Activated CD8-positive, alpha-beta memory T cell treated with anti-CD3 and anti-CD28 coated beads, Interleukin-2, amount 50 U/mL, for 48 hours (primary cell): ENCODE measurements around the gene FGF8.

ENCODE experiments used
- DNase-seq: peaks from one replicate; pipeline ENCODE4 v3.0.0-alpha.2; 2020

FGF8 gene

GRCh38 chr10:101768791-101769170 lies 7.1 kb downstream of the FGF8 start:
- DNase-seq, result no peak

DNA sequence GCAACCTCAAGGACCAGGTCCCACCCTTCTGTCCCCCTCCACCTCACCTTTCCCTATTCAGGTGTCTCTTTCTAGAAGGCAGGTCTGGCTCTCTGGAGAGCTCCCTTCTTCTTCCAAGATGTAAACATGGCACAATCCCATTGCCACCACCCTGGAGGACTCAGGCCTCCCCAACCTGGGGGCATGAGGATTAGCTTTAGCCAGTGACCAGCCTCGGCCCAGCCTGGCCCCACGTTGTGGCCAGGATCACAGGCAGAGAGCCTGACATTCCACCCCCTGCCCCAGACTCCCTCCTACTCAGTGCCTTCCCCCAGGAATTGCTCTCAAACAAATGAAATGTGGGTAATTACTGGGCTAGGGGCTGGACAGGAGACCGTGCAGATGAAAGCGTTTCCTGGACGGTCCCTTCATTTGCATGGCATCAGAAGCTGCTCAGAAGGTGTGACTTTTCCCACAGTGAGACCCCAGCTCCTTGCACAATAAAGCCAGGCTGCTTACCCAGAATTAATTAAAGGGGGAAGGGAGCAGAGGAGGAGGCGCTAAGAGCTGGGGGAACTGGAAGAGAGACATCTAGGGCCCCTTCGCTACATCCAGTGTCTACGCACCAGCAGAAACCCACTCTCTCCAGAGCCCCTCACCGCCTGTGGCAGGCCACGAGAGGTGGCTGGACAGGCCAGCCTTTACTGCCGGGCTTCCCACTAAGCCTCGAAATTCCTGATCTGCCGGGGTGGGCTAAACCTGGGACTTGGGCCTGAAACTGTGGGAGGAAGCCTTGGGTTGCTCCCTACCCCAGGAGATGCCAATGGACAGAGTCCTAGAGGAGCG lies 7.7 kb downstream of the FGF8 start:
- DNase-seq, result no peak

- DNase-seq, result no peak
Observed at GRCh38 chr10:101767600-101767945, 8.3 kb downstream of the FGF8 start.

GRCh38 chr10:101766753-101767599 lies 8.9 kb downstream of the FGF8 start:
- DNase-seq, result no peak

DNA sequence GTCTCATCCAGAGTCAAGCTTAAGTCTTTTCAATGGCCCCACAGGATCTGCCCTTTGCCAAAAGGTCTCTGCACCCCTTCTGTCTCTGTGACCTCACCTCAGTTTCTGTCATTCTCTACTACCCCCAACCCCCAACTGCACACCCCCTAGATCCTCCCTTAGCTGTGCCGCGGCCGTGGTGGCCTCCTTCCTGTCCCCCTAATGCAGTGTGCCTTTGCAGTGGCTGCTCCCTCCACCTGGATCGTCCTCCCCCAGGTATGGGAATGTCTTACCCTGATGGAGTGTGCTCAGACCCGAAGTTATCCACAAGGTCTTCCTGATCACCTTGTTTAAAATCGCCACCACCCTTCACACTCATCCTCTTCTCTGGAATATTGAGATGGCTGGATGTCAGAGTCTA lies 9.6 kb downstream of the FGF8 start:
- DNase-seq, result no peak

DNA sequence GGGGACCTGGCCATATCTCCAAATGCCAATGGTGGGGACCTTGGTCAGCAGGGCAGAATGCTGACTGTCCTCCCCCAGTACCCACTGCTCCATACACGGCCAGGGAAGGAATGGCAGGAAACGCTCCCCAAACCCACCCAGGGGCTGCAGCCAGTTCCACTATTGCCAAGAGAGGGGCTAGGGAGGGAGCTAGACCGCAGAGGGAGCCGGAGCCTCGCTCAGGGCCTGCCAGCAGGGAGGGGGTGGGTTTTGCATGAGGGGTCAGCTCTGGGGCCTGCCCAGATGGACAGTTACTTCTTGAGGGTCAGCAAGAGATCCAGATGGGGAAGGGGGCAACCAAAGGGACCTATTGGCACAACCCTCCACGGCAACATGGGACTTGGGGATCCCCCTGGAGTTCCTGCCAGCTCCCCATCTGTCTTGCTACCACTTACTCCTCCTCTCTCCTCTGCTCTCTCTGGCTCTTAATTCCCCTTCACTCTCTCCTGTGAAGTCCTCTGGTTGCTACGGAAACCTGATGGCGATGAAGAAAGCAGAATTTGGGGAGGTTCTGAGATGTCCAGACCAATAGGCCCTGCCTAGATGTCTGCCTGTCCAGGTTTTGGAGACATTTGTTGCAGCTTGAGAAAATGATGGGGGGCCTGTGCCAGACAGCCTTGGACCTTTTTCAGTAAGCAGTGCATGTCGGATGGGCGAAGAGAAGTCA lies 12.6 kb downstream of the FGF8 start:
- DNase-seq, result no peak

GRCh38 chr10:101762736-101763135 lies 13.2 kb downstream of the FGF8 start:
- no peak for DNase-seq

GRCh38 chr10:101761226-101761625 lies 14.7 kb downstream of the FGF8 start:
- no peak for DNase-seq

GRCh38 chr10:101760510-101760909 lies 15.4 kb downstream of the FGF8 start:
- no peak for DNase-seq

DNA sequence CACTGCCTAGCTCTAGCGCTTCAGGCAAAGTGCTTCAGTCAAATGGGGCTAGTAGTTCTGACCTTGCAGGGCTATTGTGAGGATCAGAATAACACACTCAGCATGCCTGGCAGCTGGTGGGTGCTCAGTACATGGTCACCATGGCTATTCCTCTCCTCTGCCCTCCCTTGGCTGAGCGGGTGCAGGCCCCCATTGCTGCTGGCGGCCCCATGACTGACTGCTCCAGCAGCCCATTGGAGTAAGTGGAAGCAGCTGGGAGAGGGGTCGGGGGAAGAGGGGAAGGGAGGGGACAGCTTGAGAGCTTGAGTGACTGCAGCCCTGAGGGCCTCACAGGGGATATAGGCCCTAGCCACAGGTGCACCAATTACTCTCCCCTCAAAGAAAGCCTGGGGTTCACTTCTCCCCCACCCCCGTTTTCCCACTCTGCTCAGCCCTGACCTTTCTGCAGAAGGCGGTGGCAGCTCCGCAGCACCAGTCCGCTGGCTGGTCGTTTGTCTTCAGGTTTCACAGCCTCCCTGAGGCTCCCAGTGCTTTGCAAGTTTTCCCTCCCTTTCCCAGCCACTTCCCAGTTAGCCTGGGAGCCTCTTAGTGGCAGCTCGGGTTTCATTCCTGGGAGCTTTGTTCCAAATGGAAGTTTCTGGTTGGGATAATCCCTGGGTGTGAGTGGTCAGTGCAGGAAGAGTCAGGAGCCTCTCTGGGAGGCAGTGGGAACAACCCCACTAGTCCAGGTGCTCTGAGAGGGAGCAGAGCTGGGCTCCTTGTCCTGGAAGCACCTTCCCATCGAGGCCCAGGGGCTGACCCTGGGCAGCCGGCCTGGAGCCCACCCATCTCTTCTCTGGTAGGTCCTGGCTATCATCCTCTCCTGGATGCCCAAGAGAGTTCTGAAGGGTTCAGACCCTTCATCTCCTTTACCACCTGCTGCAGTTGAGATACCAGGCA lies 16.3 kb downstream of the FGF8 start:
- no peak for DNase-seq

- DNase-seq, result no peak
Observed at GRCh38 chr10:101758858-101759257, 17.1 kb downstream of the FGF8 start.

DNA sequence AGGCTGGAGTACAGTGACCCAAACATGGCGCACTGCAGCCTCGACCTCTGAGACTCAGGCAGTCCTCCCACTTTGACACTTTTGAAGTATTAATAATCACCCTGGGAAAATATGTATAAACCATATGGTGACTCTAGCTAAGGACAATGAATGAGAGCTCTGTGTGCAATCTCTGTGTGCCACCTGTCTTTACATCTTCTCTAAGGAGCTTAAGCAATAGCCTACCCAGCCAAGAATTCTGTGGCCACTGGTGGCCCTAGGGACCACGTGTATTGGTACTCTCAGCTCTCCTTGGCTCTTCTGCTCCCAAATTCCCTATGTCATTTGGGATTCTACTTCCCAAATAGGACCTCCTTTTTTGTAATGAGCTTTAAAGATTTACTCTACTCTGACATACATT lies 23.7 kb downstream of the FGF8 start:
- DNase-seq, result no peak

DNA sequence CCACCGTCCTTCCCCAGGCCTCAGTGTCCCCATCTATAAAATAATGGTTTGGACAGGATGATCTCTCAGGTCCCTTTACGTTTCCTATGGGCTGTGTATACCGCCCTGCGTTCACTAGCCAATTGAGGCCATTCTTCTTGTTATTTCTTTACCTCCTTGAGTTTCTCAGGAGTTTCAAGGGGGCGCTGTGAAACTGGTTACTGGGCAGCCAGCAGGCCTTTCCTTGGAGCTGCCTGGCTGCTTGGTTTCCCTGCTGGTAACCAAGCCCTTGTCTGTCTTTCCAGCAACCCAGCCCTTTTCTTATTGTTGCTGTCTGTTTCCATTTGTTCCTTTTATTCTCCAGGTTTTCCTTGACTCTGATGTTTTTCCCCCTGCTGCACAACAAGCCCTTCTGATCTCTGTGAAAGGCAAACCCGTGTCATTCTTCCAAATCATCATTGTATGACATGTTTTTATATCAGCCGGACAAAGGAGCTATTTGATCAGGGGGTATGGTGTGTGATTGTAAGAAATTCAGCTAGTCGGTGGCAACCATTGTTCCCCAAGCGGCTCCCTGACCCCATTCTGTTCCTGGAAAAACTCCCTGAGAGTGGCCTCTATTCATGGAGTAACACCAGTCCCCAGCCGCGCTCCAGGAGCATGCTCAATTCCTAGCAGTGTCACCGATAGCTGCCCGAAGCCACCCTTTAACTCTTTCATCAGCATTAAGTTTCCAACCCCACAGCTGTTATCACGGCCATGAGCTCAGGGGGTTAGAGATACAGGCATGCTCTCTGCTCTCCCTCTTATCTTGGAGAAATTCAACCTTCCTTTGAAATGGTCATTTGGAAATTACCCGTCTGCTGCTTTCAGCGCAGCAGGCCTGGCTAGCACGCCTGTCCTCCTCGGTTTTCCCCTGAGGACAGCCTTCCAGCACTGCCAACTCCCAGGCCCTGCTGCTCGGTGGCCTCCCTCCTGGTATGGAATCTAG lies 26.6 kb downstream of the FGF8 start:
- no peak for DNase-seq

DNA sequence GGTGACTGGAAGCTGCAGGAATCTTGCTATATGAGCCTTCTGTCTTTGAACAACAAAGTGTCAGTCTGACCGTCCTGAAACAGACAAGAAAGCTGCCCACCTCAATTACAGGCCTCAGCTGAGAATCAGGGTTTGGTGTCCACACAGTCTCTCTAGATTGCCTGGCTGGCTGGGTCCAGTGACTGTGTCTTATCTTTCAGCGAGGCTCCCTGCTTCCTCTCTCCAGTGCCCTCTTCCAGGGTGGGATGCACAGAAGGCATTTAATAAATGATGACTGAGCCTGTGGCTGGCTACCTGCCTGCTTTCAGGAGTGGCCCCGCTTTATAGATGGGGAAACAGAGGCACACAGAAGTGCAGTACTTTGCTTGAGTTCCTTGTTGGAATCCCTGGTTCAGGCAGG lies 27.4 kb downstream of the FGF8 start:
- DNase-seq, result no peak

DNA sequence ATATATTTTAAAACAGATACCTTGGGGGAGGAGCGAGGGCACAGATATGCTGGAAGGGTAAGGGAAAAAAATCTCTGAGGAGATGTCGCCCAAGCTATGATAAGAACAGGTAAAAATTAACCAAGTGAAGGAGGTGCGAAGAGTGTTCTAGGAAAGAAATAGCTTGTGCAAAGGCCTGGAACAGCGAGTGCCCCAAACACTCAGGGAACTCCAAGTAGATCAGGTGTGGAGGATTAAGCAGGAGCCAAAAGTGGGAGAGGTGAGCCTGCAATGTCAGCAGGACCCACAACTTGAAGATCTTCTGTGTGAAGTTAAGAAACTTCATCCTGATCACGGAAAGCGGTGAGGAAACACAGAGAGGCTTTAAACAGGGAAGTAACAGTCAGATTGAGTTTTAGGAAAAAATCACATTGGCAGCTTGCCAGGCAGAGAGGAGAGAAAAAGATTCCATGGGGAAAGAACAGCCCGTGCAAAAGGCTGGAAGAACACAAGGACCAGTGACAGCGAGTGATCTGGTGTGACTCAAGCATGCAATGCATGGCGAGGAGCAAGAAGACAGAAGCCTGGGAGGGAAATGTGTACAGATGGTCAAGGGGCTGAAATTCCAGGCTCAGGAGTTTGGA lies 30.7 kb downstream of the FGF8 start:
- no peak for DNase-seq

GRCh38 chr10:101744267-101744666 lies 31.6 kb downstream of the FGF8 start:
- no peak for DNase-seq

- DNase-seq, result no peak
Observed at GRCh38 chr10:101741938-101742337, 34.0 kb downstream of the FGF8 start.

GRCh38 chr10:101736666-101737065 lies 39.2 kb downstream of the FGF8 start:
- no peak for DNase-seq

- no peak for DNase-seq
Observed at GRCh38 chr10:101732096-101732495, 43.8 kb downstream of the FGF8 start.

- no peak for DNase-seq
Observed at GRCh38 chr10:101726115-101726387, 49.9 kb downstream of the FGF8 start.
